H9 (cell line): ENCODE measurements around the gene TADA2A. TPM values are rescaled to one million over a fixed set of nuclear protein-coding genes. Genes with fewer than 3 reads are reported as not detected.

Source experiments
- DNase-seq: peaks from one replicate; pipeline ENCODE4 v3.0.0-alpha.2; 2017
- H2AFZ ChIP-seq: one replicate; pipeline ENCODE4 v1.6.1; 2013; ENCODE audit warnings: mild to moderate bottlenecking, low read length, control low read depth, moderate library complexity
- H2AK5ac ChIP-seq: 2 replicates; pipeline ENCODE4 v1.6.1; 2013; ENCODE audit warnings: low read length, control low read depth, mixed read lengths; ENCODE audit not compliant: insufficient read length
- H2BK120ac ChIP-seq: one replicate; pipeline ENCODE4 v1.6.1; 2013; ENCODE audit warnings: low read depth, mild to moderate bottlenecking, low read length, control low read depth, inconsistent platforms; ENCODE audit not compliant: poor library complexity, severe bottlenecking
- H2BK12ac ChIP-seq: 2 replicates; pipeline ENCODE4 v1.6.1; 2013; ENCODE audit warnings: low read length, control low read depth, mixed read lengths, low read depth; ENCODE audit not compliant: insufficient read length
- H2BK15ac ChIP-seq: 2 replicates; pipeline ENCODE4 v1.6.1; 2013; ENCODE audit warnings: low read depth, low read length, control low read depth
- H2BK20ac ChIP-seq: one replicate; pipeline ENCODE4 v1.6.1; 2013; ENCODE audit warnings: low read depth, mild to moderate bottlenecking, low read length, control low read depth, inconsistent platforms; ENCODE audit not compliant: poor library complexity, severe bottlenecking
- H2BK5ac ChIP-seq: 2 replicates; pipeline ENCODE4 v1.6.1; 2013; ENCODE audit warnings: low read length, control low read depth, mixed read lengths; ENCODE audit not compliant: insufficient read length
- H3K14ac ChIP-seq: 2 replicates; pipeline ENCODE4 v1.6.1; 2013; ENCODE audit warnings: low read length, control low read depth; ENCODE audit not compliant: insufficient read depth
- H3K18ac ChIP-seq: 2 replicates; pipeline ENCODE4 v1.6.1; 2013; ENCODE audit warnings: low read depth, mild to moderate bottlenecking, mixed read lengths, low read length, control low read depth; ENCODE audit not compliant: insufficient read length
- H3K23ac ChIP-seq: 2 replicates; pipeline ENCODE4 v1.6.1; 2013; ENCODE audit warnings: low read length, control low read depth, mixed read lengths, low read depth; ENCODE audit not compliant: insufficient read length
- H3K23me2 ChIP-seq: 2 replicates; pipeline ENCODE4 v1.6.1; 2013; ENCODE audit warnings: low read depth, mild to moderate bottlenecking, mixed read lengths, low read length, control low read depth; ENCODE audit not compliant: insufficient read length, poor library complexity, severe bottlenecking
- H3K27ac ChIP-seq: 2 replicates; pipeline ENCODE4 v1.5.1; 2013; ENCODE audit warnings: low read length, control low read depth, mixed read lengths, low read depth; ENCODE audit not compliant: insufficient read length
- H3K27me3 ChIP-seq: 2 replicates; pipeline ENCODE4 v1.6.1; 2013; ENCODE audit warnings: low read length, control low read depth, inconsistent platforms; ENCODE audit not compliant: insufficient read depth
- H3K4ac ChIP-seq: 2 replicates; pipeline ENCODE4 v1.6.1; 2013; ENCODE audit warnings: low read depth, mild to moderate bottlenecking, control low read depth, inconsistent platforms, low read length, moderate library complexity
- H3K4me1 ChIP-seq: 2 replicates; pipeline ENCODE4 v1.6.1; 2013; ENCODE audit warnings: low read length, control low read depth, inconsistent platforms; ENCODE audit not compliant: insufficient read depth
- H3K4me2 ChIP-seq: 2 replicates; pipeline ENCODE4 v1.6.1; 2013; ENCODE audit warnings: low read length, control low read depth, mixed read lengths; ENCODE audit not compliant: insufficient read length, insufficient read depth
- H3K56ac ChIP-seq: 2 replicates; pipeline ENCODE4 v1.6.1; 2013; ENCODE audit warnings: low read depth, mild to moderate bottlenecking, mixed read lengths, low read length, control low read depth; ENCODE audit not compliant: insufficient read length
- H3K79me1 ChIP-seq: 2 replicates; pipeline ENCODE4 v1.6.1; 2013; ENCODE audit warnings: low read depth, mild to moderate bottlenecking, moderate library complexity, low read length, control low read depth, inconsistent platforms; ENCODE audit not compliant: insufficient read depth, poor library complexity, severe bottlenecking
- H3K79me2 ChIP-seq: 2 replicates; pipeline ENCODE4 v1.6.1; 2013; ENCODE audit warnings: low read length, control low read depth, inconsistent platforms; ENCODE audit not compliant: insufficient read depth
- H3K9ac ChIP-seq: 2 replicates; pipeline ENCODE4 v1.6.1; 2013; ENCODE audit warnings: low read length, control low read depth, mixed read lengths; ENCODE audit not compliant: insufficient read length; ENCODE audit errors: extremely low read depth
- H3K9me3 ChIP-seq: one replicate; pipeline ENCODE4 v1.6.1; 2013; ENCODE audit warnings: low read depth, low read length, inconsistent platforms; ENCODE audit not compliant: control insufficient read depth
- H3T11ph ChIP-seq: one replicate; pipeline ENCODE4 v1.6.1; 2013; ENCODE audit warnings: mild to moderate bottlenecking, low read length, control low read depth, inconsistent platforms
- H4K20me1 ChIP-seq: one replicate; pipeline ENCODE4 v1.6.1; 2013; ENCODE audit not compliant: control insufficient read depth, insufficient read length, insufficient read depth
- H4K5ac ChIP-seq: 2 replicates; pipeline ENCODE4 v1.6.1; 2013; ENCODE audit warnings: low read depth, mild to moderate bottlenecking, mixed read lengths, low read length, control low read depth; ENCODE audit not compliant: insufficient read length
- H4K8ac ChIP-seq: replicated peaks from 2 replicates; pipeline ENCODE4 v1.6.1; 2013; ENCODE audit warnings: low read length, control low read depth, mixed read lengths, low read depth; ENCODE audit not compliant: insufficient read length
- H4K91ac ChIP-seq: 2 replicates; pipeline ENCODE4 v1.6.1; 2013; ENCODE audit warnings: low read depth, mild to moderate bottlenecking, moderate library complexity, mixed read lengths, low read length, control low read depth; ENCODE audit not compliant: insufficient read length
- H3K27ac Mint-ChIP-seq, 3 experiments: 2 replicates in 2 of 3; 3 replicates in 1 of 3; pipeline ENCODE4 v1.8.0; 2020 to 2021; ENCODE audit warnings: mixed read lengths in 3 of 3, mild to moderate bottlenecking in 1 of 3, moderate library complexity in 1 of 3
- H3K27me3 Mint-ChIP-seq: 2 replicates; pipeline ENCODE4 v1.8.0; 2021; ENCODE audit warnings: low read depth, mild to moderate bottlenecking, moderate library complexity, mixed read lengths
- H3K36me3 Mint-ChIP-seq, 3 experiments: 2 replicates in 2 of 3; 3 replicates in 1 of 3; pipeline ENCODE4 v1.8.0; 2020 to 2021; ENCODE audit warnings: low read depth in 3 of 3, mixed read lengths in 3 of 3; ENCODE audit not compliant: insufficient read depth in 1 of 3
- H3K4me1 Mint-ChIP-seq, 2 experiments: 2 replicates each; pipeline ENCODE4 v1.8.0; 2020; ENCODE audit warnings: mixed read lengths in 2 of 2
- H3K4me3 Mint-ChIP-seq, 2 experiments: 2 replicates in 1 of 2; 3 replicates in 1 of 2; pipeline ENCODE4 v1.8.0; 2020 to 2021; ENCODE audit warnings: mild to moderate bottlenecking in 2 of 2, mixed read lengths in 2 of 2, moderate library complexity in 1 of 2
- H3K9me3 Mint-ChIP-seq, 2 experiments: 2 replicates in 1 of 2; 3 replicates in 1 of 2; pipeline ENCODE4 v1.8.0; 2020; ENCODE audit warnings: mild to moderate bottlenecking in 2 of 2, mixed read lengths in 2 of 2, moderate library complexity in 1 of 2
- CTCF ChIP-seq: fragments of 200-600 bp; sonication (generic); conservative IDR thresholded peaks from 3 replicates; pipeline ENCODE4 v1.8.0; 2021; ENCODE audit warnings: antibody characterized with exemption, mild to moderate bottlenecking
- WGBS: extraction: QIAGEN DNeasy Blood & Tissue Kit; methylation state at CpG from one replicate; pipeline ENCODE4 v1.1.7; 2013; ENCODE audit warnings: missing lambda C conversion rate, low lambda C conversion rate, mixed read lengths; ENCODE audit not compliant: insufficient read length; ENCODE audit errors: extremely low coverage; 5-methylcytosine and 5-hydroxymethylcytosine counted together
- total RNA-seq: library from RNA; stranded (reverse); gene quantifications from 2 replicates; pipeline ENCODE4 v1.2.1, GENCODE V29; 2021

Gene TADA2A
- total RNA-seq, 1 experiment from 2014 or later: 20.9 TPM

- H3K36me3 Mint-ChIP-seq: peaks cover 12 to 68% (median 48%) of the 10 kb centered on the region in 3 experiments; a peak in 6 of 7 replicates
- peak overlapping the region in 1 of 3 experiments; percentile 43; a peak in 1 of 7 replicates for H3K27ac Mint-ChIP-seq
Measured at GRCh38 chr17:37429453-37429852, 22.8 kb downstream of the TADA2A start.

More at GRCh38 chr17:37429453-37429852, 22.8 kb downstream of the TADA2A start:
- no peaks in the 10 kb centered on the region for H3K9me3 Mint-ChIP-seq
- Histone ChIP-seq H3K56ac (no peak overlapping the region), H4K5ac (no peak overlapping the region), H3T11ph (no peak overlapping the region), H3K4me1 (no peaks in the 10 kb centered on the region), H2BK20ac (no peak overlapping the region), H3K23me2 (no peaks in the 10 kb centered on the region), H3K18ac (no peak overlapping the region), H3K9me3 (no peaks in the 10 kb centered on the region), H3K14ac (no peak overlapping the region), H3K23ac (no peak overlapping the region), H3K9ac (no peak overlapping the region), H2BK5ac (no peak overlapping the region), H2BK15ac (no peak overlapping the region), H3K4me2 (no peak overlapping the region), H3K79me1 (peaks cover 3% of the 10 kb centered on the region), H2BK12ac (no peak overlapping the region), H4K20me1 (no peaks in the 10 kb centered on the region), H2AK5ac (no peak overlapping the region), H3K27ac (no peak overlapping the region), H3K79me2 (no peaks in the 10 kb centered on the region), H4K8ac (no peak overlapping the region), H4K91ac (no peak overlapping the region), H2BK120ac (no peak overlapping the region), H3K4ac (no peak overlapping the region), H2AFZ (no peak overlapping the region), H3K27me3 (no peaks in the 10 kb centered on the region)
- no CpG with 5 or more reads among the region's 1 CpG for WGBS
- no peaks in the 10 kb centered on the region for H3K27me3 Mint-ChIP-seq
- H3K4me3 Mint-ChIP-seq: no peak overlapping the region
- no peak for DNase-seq
- no peak for TF ChIP-seq CTCF
- no peaks in the 10 kb centered on the region for H3K4me1 Mint-ChIP-seq
